Stimulated activated naive CD4-positive, alpha-beta T cell treated with Interleukin-2 at 50 U/mL for 16 hours (primary cell): ENCODE results near the gene KHDRBS1.
A peak's percentile ranks its signal among the peaks of the same experiment; 100 is the strongest.
"Not testable (repeated sequence)": the region's sequence is repeated elsewhere in the genome, so short reads cannot be mapped to it uniquely, and the experiment has no call there.

Source experiments
- DNase-seq: peaks from one replicate; lab custom pipeline; 2025; lab: John Stamatoyannopoulos, UW

KHDRBS1 gene, protein sequence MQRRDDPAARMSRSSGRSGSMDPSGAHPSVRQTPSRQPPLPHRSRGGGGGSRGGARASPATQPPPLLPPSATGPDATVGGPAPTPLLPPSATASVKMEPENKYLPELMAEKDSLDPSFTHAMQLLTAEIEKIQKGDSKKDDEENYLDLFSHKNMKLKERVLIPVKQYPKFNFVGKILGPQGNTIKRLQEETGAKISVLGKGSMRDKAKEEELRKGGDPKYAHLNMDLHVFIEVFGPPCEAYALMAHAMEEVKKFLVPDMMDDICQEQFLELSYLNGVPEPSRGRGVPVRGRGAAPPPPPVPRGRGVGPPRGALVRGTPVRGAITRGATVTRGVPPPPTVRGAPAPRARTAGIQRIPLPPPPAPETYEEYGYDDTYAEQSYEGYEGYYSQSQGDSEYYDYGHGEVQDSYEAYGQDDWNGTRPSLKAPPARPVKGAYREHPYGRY

DNA sequence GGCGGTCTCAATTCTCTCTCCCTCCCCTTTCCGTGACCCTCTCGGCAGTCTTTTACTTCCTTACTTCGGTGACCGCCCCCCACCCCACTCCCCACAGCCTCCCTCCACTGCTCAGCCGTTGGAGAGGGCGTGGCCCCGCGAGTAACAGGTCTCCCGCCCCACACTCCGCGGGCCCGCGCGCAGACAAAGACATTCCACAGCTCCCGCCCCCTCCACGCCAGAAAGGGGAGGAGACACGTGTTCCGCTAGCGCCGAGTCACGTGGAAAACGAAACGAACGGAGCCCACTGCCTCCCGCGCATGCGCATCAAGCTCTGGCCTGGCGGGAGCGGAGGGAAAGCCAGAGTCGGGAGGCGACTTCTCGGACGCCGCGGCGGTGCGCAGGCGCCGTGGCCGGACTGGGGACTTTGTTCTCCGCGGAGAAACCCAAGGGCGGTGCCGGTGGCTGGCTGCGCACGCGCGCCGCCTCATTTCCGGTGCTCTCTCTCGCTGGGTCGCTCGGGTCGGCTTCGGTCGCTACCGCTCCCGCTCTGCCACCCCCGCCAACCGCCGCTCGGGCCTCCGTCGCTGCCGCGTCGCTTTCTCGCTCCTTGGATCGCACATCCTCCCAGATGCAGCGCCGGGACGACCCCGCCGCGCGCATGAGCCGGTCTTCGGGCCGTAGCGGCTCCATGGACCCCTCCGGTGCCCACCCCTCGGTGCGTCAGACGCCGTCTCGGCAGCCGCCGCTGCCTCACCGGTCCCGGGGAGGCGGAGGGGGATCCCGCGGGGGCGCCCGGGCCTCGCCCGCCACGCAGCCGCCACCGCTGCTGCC lies at the start of gene KHDRBS1:
TSS of gene KHDRBS1 (plus strand) at position 483 of the 813 bp plus-strand sequence. CDS start at position 611, 128 bp downstream.
- DNase-seq, result peak; percentile 98

DNA sequence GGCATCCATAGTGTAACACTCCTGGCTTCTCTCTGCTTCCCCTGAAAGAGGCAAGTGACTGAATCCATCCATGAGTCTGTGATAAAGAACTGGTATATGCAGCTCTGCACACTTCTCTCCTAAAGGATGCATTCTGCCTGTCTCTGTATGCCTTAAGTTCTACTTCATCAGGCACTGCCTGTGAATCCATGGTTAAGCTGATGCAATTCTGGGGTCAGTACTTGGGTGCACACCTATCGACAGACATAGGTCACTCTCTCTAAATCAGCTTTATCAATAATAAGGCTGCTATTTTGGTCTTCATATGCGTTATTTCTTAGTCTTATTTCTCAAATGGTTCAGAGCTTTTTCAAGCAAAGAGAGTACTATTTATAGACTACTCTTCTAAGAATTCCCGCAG lies 42.8 kb upstream of the KHDRBS1 start:
- DNase-seq, result no peak

DNA sequence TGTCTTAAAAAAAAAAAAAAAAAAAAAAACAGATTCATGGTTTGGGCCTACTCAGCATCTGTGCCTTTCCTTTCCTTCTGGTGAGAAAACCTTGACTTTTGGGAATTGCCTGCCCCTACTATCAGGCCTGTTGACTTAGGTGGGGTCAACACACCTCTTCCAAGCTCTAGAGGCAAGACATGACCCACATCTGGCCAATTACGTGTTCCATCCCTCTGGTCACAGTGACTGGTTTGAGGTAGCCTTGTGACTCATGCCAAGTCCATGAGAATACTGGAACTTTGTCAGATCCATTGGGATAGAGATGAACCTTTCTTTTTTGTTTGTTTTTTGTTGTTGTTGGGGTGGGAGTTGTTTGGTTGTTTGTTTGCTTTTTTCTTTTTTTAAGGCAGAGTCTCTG lies 37.3 kb upstream of the KHDRBS1 start:
- DNase-seq, result no peak

DNA sequence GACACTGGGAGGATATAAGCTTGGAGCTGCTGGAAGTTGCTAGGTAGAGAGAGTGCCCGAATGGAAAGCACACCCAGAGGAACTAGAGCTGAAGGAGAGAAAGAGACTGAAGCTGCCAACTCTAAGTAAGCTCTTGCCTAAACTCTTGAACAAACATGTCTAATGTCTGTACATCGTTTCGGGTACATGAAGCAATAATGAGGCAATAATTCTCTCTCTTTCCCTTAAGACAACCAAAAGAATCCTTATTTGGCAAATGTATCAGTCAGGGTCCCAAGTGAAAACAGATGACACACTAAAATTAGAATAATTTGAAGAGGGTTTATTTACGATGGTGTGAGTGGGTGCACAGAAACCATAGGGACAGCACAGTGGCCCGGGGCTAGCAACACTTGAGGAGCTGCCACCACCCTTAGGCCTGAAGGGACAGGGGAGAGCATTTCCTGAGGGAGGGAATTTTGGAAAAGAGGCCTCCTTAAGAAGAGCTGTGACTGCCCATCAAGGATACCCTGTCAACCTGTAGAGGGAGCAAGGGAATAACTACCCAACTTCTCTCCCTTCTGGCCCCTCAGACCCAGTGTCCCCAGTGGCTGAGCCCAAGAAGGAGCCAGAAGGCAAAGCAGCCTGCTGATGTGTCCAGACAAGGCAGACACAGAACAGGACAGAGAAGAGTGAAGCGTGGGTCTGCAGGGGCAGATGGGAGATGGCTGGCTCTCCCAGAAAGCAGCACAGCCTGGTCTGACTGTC lies 36.1 kb upstream of the KHDRBS1 start:
- DNase-seq, result no peak

DNA sequence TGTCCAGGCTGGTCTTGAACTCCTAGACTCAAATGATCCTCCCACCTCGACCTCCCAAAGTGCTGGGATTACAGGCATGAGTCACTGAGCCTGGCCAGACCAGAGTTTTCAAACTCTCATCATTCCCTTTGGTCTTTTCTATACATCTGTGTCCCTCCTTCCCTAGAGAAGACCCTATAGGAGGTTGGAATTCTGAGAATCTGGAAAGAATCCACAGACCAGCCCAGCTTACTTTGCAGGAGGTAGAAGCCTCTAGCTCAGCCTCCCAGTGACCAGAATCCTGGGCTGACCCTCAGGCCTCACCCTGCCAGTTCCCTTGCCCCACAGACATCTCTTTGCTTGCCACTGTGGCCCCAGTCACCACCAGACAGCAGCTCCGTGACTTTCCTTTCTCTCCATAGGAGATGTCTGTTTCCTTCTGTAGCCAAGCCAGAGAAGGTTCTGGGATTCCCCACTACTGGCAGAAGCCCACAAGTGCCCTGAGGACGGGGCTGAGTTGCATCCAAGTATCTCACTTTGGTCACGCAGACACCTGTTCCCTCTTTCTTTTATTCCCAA lies 34.7 kb upstream of the KHDRBS1 start:
- no peak for DNase-seq

DNA sequence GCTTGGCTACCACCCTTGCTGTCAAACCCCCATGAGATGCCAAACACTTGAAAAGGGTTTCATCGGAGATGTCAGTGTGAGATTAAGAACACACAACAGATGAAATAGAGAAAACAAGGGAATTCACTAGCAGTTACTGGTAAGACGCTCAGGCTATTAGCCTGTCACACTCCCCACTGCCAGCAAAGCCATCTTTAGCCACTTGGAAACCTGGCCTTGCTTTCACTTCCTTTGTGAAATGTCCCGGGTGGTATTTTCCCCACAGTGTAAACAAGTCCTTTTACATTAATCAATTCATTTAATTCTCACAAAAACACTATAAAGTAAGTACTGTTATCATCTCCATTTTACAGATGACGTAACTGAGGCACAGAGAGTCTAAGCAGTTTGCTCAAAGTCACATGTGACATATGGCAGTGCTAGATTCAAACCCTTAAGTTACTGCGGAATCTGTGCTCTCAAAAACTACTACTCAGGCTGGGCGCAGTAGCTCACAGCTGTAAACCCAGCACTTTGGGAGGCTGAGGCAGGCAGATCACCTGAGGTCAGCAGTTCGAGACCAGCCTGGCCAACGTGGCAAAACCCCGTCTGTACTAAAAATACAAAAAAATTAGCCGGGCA lies 32.7 kb upstream of the KHDRBS1 start:
- no peak for DNase-seq

DNA sequence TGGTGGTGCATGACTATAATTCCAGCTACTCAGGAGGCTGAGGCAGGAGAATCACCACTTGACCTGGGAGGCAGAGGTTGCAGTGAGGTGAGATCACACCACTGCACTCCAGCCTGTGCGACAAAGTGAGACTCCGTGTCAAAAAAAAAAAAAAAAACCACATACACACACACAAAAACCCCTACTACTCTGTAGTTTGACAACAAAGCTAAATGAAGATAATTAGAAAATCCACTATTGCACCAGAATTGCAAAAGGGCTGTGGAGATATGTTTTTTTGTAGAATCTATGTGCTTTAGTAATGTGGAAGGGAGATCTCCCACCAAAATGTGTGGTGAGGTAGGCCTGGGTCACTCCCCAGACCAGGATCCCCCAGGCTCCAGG lies 32.2 kb upstream of the KHDRBS1 start:
- DNase-seq, result no peak

DNA sequence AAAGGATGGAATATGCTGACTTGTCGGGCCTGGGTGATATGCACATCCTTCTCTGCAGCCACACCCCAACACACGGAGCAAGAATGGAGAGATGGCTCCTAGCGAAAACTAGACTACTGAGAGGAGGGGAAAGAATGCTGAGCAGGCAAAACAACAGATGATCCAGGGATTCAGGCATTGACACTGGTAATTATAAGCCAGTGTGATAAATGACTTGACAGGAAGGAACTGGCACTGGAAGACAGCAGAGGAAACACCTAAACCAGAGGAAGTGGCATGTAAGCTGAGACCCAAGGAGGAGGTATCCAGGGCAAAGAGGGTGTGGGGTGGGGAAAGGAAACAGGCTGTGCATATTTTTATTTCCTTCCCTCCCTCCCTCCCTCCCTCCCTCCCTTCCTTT lies 31.7 kb upstream of the KHDRBS1 start:
- peak; percentile 4 for DNase-seq

DNA sequence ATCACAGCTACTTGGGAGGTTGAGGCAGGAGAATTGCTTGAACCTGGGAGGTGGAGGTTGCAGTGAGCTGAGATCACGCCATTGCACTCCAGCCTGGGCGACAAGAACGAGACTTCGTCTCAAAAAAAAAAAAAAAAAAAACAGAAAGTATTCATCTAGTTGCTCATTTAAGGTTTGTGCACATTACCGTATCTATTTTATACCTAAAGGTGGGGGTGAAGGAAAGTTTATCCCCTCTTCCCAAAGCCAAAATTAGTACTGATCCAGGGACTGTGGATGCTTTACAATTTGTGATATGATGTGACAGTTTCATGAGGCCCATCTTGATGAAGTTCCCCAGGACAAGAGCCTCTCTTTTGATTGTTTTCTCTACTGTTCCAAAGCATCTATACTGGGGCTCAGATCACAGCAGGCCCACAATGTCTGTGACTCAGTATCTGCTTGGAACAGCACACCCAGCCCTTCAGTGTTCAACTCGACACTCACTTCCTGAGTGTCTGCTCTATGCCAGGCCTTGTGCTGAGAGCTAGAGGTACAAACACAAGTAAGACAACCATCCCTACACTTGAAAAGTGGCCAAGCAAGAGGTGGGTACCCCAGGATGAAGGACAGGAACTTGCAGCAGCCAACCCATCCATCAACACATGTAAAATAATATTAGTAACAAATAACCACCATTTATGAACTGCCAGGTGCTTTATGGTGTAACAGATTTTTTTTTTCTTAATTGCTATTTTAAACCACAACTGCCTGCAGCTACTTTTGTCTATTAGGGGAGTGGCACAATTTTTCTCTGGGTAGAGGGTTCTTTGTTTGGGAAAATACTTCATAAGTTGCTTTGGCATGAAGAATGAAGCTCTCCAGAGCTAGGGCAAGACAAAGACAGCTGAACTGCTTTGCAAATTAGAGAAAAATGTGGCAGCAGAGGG lies 29.0 kb upstream of the KHDRBS1 start:
- DNase-seq, result peak; percentile 20

DNA sequence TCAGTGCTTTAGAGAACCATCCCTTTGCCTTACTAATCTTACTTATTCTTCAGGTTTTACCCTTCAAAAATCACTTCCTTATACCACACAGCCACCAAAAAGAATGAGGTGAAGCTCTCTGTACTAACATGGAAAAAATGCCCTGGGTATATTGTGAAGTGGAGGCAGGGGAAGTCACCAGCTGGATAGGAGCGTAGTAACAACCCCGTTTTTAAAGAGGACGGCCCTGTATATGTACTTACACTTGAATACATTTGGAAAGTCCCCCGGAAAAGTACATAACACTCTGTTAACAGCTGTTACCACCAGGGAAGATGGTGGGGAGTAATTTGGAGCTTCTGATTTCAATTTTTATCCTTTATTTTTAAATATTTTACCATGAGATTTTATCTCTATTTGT lies 28.2 kb upstream of the KHDRBS1 start:
- DNase-seq, result no peak

DNA sequence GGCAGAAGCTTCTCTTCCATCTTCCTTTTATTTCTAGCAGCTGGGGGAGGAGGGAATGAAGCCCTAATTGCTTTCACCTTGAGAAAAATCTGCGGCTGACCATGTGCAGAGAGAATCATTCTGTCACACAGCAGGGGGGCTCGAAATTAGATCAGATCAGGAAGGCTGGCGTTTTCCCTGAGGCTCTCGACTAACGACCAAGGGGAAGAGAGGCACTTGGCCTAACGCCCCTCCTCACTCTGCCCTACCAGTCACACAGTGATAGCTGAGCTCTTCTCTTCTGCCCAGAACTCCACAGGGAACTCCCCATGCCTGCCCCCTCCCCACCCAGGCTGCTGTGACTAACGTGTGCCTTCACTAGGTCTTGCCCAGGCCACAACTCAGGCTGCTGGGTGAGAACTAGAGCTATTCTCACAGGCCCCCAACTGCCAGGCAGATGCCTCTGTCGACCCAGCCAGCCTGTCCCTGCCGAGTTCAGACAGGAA lies 26.5 kb upstream of the KHDRBS1 start:
- DNase-seq, result no peak

DNA sequence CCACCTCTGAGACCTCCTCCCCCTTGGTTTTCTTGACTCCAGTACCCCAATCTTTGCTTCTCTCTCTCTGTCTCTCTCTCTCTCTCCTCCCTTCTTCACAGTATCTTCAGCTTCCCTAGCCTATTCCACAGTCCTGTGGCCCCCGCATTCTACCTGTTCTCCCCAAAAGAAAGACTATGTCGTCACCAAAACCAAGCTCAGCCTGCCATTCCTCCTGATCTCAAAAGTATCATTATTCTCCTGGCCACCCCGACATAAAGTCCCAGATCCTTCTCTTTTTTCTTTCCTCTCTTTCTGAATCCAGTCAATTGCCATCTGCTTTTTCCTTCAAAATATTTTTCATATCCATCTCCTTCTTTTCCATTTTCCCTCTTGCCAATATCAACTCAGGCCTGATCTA lies 23.7 kb upstream of the KHDRBS1 start:
- no peak for DNase-seq

DNA sequence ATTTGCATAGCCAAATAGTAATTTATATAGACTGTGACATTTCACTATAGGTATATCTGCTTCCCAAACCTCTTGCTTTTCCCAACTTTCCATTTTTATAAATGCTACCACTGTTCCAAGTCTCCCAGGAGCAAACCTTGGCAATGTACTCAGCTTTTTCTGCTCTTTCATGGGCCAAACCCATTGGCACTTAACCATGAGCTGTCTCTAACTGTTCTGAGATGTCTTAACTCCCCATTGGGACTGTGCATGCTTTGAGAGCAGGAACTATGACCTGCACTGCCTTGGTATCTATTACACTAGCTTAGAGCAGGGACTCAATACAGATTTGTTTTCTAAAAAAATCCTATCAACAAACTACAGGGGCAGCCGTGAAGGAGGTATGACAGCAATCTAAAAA lies 22.5 kb upstream of the KHDRBS1 start:
- DNase-seq, result no peak

DNA sequence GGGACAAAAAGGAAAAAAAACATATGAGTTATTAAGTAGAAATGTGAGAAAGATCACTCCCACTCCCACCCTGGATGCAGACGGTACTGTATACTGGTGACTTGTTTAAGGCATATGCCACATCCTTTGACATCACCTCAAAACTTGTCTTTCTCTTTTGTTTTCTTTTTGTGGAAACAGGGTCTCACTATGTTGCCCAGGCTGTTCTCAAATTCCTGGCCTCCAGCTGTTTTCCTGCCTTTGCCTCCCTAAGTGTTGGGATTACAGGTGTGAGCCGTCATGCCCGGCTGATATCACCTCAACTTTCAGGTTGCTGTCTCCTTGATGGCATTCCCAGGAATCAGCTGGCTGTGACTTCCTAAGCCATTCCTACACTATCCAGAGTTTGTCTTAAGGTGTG lies 18.4 kb upstream of the KHDRBS1 start:
- DNase-seq, result no peak

DNA sequence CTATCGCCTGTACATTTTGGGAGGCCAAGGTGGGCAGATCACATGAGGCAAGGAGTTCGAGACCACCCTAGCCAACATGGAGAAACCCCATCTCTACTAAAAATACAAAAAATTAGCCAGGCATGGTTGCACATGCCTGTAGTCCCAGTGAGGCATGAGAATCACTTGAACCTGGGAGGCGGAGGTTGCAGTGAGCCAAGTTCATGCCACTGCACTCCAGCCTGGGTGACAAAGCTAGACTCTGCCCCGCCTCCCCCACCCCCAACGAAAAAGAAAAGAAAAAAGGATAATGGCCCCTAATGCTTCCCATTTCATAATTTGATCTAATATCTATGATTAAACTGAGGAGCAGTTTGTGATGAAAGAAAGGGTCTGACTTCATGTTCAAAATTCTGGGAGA lies 17.5 kb upstream of the KHDRBS1 start:
- DNase-seq, result not testable (repeated sequence)

DNA sequence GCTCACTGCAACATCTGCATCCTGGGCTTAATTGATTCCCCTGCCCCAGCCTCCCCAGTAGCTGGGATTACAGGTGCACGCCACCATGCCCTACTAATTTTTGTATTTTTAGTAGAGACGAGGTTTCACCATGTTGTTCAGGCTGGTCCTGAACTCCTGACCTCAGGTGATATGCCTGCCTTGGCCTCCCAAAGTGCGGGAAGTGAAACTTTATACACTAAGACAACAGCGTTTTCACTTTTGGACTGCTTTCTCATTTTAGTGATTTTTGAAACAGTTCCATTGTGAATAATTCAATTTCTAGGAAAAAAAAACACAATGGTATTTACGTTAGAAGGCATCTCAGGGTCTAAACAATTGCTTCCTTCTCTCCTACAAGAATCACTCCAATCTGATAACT lies 11.8 kb upstream of the KHDRBS1 start:
- no peak for DNase-seq

DNA sequence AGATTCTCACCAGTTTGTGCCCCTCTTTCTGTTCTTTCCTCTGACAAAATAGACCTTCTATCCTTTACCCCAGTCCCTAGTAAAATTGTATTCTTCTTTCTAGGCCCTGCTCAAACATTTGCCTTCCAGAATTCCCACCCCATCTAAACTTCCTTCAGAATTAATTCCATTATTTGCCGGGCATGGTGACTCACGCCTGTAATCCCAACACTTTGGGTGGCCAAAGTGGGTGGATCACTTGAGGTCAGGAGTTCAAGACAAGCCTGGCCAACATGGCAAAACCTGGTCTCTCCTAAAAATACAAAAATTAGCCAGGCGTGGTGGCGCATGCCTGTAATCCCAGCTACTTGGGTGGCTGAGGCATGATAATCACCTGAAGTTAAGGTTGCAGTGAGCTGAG lies 11.4 kb upstream of the KHDRBS1 start:
- DNase-seq, result not testable (repeated sequence)

DNA sequence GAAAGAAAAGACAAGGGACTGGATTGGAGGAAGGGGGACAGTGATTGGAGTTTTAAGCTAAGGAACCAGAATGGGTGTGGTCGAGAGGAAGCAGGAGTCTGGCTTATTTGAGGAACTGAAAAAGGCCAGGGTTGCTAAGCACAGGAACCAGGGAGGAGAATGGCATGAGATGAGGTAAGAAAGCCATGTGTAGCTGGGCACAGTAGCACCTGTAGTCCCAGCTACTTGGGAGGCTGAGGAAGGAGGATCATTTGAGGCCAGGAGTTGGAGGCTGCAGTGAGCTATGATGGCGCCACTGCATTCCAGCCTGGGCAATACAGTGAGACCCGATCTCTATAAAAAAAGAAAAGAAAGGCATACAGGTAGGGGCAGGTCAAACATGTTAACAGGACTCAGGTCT lies 8.1 kb upstream of the KHDRBS1 start:
- no peak for DNase-seq

DNA sequence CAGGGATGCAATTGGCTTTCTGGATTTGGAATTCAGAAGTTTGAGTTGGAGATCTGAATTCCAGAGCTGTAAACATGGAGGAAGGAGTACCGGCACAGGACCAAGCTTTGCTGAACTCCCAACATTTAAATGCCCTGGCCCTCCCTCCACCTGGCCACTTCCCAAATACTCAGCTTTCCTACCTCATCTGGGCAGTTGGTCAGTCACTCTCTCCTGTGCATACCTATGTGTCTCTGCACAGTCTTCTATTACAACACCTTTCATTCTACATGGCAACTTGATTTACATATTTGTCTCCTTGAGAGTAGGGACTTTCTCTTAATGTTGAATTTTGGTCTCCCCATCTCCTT lies 6.1 kb upstream of the KHDRBS1 start:
- no peak for DNase-seq

DNA sequence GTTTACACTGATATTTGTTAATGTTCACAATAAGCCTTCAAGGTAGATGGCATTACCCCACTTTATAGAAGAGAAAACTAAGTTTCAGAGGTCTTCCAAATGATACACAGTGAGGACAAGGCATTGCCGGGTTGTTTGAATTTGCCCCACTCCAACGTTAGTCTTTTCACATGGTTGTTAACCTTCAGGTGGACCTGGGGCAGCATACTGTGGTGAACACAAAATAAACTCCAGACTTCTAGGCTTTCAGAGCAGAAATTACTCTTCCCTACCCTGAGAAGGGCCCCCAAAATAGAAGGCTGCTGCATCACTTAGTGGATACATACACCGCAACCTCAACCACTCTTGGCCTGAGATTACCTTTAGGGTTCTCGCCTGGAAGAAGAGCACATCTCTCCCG lies 3.4 kb upstream of the KHDRBS1 start:
- DNase-seq, result no peak
